Hematopoietic multipotent progenitor cell treated with erythropoietin and hydrocortisone succinate and interleukin-3 and kit ligand, for 8 days (in vitro differentiated cells): Measurements from ENCODE around the gene TTYH3.
"Not testable (repeated sequence)": the region's sequence is repeated elsewhere in the genome, so short reads cannot be mapped to it uniquely, and the experiment has no call there.

Source experiments
- DNase-seq: peaks from one replicate; pipeline ENCODE4 v3.0.0-alpha.2; 2015

Gene TTYH3

DNA sequence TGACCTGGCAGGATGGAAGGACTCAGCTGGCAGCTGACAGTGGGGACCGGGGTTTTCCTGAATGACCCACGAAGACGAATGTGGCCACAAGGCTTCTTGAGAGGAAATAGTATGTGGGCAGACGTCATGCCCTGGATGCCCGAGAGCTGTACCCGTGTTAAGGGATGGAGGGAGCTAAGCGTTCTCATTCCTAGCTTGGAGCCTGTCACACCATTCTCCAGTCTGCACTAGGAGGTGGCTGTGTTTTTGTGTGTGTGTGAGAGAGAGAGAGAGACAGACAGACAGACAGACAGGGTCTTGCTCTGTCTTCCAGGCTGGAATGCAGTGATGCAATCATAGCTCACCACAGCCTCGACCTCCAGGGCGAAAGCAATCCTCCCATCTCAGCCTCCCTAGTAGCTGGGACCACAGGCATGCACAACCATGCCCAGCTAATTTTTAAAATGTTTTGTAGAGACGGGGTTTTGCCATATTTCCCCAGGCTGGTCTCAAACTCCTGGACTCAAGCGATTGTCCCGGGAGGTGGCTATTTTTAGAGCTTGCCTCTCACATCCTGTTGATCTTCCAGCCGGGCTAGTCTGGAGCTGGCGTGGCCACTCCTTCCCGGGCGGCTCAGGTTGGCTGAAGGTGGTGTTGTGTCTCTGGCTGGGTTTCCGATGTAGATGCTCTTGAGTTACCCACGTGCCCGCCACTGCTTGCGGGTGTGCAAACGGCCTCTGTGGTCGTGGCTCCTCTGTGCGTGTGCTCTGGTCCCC, 58.3 kb downstream of the TTYH3 start:
- DNase-seq: no peak

DNA sequence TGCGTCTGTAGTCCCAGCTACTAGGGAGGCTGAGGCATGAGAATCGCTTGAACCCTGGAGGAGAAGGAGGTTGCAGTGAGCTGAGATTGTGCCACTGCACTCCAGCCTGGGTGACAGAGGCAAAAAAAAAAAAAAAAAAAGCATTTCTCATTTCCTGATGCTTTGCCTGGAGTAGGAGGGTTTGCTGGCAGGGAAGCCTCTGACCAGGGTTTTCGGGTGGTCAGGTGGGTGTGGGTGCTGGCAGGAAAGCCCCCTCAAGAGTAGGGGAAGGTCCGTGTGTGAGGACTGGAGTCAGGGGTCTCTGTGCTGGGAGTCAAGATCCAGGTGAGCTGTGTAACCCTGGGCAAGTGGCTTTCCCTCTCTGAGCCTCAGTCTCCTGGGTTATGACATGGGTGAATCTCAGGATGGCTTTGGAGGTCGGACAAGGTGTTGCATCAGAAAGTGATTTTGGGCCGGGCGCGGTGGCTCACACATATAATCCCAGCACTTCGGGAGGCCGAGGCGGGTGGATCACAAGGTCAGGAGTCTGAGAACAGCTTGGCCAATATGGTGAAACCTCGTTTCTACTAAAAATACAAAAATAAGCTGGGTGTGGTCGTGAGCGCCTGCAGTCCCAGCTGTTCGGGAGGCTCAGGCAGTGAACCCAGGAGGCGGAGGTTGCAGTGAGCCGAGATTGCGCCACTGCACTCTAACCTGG, 59.4 kb downstream of the TTYH3 start:
- no peak for DNase-seq

DNA sequence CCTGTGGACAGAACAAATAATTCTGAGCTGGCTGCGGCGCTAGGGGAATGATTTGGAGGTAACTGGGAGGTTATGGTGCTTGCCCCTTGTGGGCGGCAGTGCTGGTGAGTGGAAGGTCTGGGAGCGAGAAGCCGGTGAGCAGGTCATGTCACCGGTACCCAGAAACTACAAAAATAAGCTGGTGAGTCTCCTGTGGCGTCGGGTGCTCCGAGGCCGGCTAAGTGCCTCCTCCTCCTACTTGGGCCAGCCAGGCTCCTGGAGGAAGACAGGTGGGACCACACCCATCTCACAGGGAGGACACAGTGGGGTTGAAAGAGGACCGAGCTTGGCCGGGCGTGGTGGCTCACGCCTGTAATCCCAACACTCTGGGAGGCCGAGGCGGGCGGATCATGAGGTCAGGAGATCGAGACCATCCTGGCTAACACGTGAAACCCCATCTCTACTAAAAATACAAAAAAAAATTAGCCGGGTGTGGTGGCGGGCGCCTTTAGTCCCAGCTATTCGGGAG, 60.2 kb downstream of the TTYH3 start:
- not testable (repeated sequence) for DNase-seq

DNA sequence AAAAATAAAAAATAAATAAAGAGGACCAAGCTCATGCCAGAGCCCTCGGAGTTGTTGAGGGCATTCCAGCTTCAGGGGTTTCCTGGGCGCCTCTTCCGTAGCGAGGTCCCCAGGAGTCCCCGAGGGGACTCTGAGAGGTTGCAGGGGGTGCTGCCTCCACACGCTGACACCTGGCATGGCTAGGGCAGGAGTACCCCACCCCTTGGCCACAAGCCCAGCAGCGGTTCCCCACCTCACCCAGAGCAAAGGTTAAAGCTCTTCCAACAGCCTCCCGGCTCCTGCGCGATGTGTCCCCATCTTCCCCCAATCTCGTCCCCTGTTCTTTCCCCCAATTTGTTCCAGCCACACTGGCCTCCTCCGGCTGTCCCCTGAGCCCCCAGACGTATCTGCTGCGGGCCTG, 60.8 kb downstream of the TTYH3 start:
- no peak for DNase-seq

DNA sequence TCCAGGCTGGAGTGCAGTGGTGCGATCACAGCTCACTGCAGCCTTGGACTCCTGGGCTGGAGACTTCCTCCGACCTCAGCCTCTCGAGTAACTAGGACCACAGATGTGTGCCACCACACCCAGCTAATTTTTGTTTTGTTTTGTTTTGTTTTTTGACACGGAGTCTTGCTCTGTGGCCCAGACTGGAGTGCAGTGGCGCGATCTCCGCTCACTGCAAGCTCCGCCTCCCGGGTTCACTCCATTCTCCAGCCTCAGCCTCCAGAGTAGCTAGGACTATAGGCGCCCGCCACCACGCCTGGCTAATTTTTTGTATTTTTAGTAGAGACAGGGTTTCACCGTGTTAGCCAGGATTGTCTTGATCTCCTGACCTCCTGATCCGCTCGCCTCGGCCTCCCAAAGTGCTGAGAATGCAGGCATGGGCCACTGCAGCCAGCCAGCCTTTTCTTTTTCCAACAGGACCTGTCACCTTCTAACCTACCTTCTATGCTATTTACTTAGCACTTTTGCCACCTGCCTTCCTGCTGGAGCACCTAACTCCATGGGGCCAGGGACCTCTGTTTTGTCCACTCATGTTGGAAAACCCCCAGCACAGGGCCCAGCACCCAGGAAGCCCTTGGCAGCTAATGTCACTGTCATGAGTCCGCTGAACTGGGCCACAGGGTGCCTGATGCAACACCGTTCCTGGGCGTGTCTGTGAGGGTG, 61.8 kb downstream of the TTYH3 start:
- not testable (repeated sequence) for DNase-seq

DNA sequence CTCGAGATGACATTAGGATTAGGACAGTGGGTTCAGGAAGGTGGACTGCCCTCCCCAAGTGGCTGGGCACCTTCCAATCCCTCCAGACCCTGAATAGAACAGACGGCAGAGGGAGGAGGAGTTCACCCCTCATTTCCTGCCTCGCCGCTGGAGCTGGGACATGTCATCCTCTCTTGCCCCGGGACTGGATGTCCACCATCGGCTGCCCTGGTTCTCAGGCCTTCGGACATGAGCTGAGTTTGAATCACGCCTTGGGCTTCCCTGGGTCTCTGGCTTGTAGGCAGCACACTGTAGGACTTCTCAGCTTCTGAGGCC, 62.3 kb downstream of the TTYH3 start:
- DNase-seq: not testable (repeated sequence)

DNA sequence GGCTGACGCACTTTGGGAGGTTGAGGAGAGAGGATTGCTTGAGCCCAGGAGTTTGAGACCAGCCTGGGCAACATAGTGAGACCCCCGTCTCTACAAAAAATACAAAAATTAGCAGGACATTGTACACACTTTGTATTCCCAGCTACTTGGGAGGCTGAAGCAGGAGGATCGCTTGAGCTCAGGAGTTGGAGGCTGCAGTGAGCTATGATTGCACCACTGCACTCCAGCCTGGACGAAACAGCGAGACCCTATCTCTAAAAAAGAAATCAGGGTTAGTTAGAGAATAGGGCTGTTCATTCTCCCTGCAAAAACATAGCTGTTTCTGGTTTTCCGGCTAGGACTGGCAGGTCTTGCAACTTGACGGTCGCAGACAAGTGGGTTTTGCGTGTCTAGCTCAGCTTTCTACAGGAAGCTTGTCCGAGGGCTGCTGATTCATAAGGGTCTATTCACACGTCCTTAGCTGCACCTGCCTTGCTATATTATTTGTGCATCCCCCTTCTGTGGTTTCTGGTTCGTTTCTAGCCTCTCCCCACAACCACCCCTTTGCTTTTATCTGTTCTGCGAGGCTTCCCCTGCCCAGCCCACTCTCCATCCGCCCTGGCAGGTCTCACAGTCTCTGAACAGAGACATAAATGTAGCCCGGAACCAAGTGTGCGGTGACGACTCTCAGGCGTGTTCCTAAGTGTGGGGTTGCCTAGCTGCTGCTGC, 66.9 kb downstream of the TTYH3 start:
- peak; percentile 62 for DNase-seq

DNA sequence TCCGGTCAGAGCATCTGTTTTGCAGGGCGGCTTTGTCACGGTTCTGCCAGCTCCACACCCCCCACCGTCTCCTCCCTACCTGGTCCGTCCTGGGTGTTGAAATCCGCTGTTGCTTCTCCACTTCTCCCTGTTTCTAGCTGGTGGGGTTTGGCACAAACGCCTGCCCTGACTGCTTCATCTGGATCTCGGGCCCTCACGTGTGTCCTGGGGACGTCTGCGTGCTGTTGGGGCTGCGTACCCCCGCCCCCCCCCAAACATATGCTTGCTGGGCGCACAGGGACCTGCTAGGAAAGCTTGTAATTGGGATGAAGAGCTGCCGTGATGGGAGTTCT, 67.5 kb downstream of the TTYH3 start:
- no peak for DNase-seq

DNA sequence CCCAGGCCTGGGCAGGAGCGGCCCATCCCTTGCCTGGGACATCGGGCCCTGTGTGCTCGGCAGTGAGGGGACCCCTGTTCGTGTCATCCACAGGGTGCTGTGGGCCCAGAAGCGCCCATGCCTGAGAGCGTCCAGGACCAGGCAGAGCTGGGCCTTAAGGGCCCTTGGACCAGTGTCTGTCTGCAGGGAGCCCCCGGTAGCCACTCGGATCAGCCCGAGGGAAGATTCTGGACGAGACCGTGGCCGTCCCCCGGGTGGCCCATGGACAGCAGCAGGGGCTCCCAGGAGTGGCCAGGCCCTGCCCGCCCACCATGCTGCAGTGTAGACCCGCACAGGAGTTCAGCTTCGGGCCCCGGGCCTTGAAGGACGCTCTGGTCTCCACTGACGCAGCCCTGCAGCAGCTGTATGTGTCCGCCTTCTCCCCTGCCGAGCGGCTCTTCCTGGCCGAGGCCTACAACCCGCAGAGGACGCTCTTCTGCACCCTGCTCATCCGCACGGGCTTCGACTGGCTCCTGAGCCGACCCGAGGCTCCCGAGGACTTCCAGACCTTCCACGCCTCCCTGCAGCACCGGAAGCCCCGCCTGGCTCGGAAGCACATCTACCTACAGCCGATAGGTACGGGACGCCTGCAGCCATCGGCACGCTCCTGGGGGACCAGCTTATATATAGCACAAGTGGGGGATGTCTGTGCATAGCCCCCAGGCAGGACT, 68.5 kb downstream of the TTYH3 start:
- DNase-seq: no peak

DNA sequence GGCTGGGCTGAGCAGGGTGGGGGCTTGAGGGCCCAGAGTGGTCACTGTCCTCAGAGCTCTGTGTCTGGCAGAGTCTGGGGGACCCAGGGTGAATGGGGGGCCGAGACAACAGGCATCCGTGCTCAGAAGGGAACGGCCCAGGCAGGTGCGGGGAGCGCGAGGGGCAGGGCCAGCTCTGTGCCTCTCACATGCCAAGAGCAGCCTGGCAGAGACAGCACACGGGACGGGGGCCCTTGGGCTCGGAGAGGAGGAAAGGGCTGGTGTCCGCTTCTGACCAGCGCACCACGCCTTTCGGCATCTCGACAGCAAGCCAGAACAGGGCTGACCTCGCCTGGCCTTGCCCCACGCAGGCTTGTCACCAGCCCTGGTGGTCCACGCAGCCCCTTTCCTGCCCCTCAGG, 69.6 kb downstream of the TTYH3 start:
- DNase-seq: no peak

DNA sequence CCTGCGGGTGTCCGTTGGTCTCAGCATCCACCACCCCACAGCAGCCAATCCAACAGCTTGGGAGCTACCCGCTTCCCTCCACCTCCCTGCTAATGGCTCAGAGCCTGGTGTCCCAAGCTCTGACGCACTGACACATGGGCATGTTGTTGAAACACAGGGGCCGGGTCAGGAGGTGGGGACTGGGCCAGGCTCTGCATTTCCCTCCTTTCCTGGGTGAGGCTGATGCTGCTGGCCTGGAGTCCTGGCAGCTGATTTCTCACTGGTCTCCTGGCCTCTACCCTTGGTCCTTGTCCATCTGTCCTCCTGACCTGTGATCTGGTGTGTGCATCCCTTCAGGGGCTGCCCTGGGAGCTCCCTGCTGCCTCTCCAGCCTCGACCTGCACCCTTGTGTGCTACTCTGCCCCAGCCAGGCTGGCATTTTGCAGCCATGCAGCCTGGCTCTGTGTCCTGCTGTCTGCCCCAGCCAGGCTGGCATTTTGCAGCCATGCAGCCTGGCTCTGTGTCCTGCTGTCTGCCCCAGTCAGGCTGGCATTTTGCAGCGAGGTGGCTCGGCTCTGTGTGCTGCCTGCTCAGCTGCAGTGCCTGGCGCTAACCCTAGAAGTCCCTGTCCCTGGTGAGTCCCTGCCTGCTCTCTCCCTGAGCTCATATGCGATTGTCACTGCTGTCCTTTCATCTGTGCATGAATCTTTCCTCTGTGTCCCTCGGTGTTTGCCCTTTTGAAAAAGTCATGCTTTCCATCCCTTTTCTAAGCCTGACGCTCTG, 70.2 kb downstream of the TTYH3 start:
- DNase-seq: no peak

DNA sequence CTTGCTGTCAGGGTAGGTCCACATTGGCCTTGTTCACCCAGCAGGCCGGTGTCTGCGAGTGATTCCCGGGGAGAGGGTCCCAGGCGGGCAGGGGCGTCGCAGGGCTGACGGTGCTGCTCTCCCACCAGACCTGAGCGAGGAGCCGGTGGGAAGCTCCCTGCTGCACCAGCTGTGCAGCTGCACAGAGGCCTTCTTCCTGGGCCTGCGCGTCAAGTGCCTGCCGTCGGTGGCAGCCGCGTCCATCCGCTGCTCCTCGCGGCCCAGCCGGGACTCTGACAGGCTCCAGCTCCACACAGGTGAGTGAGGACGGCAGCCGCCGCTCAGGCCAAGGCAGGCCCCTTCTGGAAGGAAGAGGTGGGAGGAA, 70.8 kb downstream of the TTYH3 start:
- no peak for DNase-seq

DNA sequence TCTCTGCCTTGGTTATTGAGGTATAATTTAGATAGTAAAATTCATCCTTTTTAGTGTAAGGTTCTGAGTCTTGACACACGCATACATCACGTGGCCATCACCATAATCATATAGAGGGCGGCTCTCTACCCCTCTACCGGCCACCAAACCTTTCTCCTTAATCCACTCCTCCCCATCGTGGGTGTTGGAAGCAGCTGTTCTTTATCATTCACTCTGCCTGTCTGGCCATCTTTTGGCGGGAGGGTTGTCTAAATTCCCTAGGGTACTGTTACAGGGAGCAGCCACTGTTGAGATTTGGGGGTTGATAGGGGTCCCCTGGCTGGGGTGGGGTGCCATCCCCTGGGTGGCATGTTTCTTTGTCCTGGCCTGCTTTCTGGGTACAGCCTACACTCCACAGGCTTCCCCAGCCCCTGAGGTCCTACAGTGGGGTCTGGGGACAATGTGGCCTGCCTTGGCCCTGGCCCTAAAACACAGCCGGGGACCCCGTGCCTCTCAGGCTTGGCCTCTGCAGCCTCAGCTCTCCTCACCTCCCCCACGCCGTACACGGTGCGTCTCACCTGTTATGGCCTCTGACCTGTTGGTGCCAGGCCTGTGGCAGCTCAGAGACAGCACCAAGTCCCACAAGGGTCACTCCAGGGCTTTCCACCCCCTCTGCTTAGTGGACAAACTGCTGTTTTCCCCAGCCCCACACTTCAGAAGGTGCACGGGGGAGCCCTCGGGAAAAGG, 73.7 kb downstream of the TTYH3 start:
- DNase-seq: no peak

DNA sequence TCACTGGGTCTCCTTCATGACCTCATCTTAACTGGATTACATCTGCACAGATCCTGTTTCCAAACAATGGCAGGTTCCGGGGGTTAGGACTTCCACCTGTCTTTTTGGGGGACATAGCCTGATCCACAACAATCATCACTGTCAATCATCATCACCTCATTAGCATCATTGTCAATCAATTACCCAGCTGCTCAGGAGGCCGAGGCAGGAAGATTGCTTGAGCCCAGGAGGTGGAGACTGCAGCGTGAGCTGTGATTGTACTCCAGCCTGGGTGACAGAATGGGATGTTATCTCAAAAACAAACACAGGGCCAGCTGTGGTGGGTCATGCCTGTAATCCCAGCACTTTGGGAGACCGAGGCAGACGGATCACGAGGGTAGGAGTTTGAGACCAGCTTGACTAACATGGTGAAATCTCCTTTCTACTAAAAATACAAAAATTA, 74.9 kb downstream of the TTYH3 start:
- DNase-seq: no peak

DNA sequence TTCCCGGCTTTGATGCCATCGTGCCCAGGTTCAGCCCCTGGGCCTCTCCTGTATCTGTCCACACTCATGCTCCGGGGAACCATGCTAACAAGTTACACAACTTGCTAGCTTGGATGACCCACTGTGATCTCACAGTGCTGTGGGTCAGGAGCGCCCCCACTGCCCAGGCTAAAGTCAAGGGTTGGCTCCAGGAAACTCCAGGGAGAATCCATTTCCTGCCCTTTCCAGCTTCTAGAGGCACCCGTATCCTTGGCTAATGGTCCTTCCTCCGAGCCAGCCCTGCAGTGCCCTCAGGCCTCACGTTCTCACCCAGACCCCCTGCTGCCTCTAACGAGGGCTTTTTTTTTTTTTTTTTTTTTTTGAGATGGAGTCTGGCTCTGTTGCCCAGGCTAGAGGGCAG, 75.7 kb downstream of the TTYH3 start:
- no peak for DNase-seq

DNA sequence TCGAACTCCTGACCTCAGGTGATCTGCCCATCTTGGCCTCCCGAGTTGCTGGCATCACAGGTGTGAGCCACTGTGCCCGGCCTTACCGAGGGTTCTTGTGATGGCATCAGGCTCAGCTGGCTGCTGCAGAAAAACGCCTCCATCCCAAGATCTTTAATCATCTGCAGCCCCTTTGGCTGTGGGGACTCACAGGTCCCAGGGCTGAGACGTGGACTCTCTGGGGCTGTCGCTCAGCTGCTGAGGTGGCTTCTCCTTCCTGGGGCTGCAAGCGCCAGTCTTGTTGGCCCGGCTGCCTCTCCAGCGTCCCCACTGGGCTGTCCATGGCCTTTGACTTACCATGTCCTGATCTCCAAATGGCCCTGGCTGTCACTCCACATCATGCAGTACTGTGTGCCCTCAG, 76.3 kb downstream of the TTYH3 start:
- no peak for DNase-seq

DNA sequence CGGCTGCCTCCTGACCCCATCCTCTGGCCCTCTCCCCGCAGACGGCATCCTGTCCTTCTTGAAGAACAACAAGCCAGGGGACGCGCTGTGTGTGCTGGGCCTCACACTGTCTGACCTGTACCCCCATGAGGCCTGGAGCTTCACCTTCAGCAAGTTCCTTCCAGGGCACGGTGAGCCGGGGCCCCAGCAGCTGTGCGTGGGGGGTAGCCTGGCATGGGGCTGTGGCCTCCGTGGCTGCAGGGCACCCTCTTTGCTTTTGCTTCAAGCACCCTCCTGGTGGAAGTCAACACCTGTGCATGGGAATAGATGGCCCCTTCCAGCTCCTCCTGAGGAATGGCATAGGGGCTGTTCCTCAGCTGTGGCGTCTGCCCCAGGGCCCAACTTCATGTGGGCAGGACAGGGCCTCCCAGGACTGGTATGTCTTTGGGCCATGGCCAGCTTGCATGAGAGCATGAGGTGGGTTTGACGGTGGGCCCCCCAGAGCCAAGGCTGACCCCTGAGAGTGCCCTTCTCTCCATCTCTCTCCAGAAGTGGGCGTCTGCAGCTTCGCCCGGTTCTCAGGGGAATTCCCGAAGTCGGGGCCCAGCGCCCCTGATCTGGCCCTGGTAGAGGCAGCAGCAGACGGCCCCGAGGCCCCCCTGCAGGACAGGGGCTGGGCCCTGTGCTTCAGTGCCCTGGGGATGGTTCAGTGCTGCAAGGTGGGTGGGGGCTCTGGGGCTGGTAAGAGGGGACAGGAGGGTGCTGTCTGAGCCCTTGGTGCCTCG, 76.9 kb downstream of the TTYH3 start:
- no peak for DNase-seq

DNA sequence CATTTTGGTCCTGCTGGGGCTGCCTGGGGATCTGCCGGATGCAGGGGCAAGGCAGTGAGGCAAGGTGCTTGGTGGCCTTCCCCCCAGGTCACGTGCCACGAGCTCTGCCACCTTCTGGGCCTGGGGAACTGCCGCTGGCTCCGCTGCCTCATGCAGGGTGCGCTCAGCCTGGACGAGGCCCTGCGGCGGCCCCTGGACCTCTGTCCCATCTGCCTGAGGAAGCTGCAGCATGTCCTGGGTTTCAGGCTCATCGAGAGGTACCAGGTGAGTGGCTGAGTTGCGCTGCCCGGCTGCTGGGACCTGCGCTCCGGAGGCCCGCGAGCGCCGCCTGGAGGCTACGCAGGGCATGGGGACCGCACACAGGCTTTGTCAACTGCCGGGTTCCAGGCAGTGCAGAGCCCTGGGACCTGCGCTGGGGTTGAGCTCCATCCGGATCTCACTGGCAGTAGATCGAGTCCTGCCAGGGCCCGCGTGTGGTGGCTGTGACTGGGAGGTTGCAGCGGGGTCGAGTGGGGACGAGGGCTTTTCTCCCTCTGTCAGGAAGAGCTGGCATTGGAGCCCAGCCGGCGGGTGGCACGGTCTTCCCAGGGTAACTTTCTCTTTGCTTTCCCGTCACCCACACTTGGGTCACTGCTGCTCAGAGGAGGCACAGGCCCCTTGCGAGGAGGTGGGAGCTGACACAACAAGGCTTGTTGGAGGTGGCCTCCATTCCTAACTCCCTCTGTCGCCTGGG, 77.9 kb downstream of the TTYH3 start:
- DNase-seq: peak; percentile 65

DNA sequence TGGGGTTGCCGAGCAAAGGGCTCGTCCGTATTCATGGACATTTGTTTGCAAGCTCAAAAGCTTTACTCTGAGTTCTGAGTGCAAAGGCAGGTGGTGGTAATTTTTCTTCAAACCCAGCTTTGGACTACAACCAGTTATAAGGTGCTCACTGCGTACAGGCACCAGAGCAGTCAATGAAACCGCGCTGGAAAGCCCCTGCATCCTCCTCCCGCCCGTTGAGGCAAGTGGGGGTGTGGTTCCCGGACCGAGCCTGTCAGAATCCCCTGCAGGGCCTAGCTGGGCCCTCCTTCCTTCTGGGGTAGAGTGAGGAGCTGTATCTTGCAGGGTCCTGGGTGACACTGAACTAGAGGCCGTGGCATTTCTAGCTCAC, 78.5 kb downstream of the TTYH3 start:
- no peak for DNase-seq
